GM19328 (cell line): ENCODE data around the gene C2orf69.

Experiments used
- ATAC-seq: cut with Tn5 transposase; IDR thresholded peaks from one replicate; pipeline ENCODE4 v1.9.1; 2021; ENCODE audit warnings: mild to moderate bottlenecking, moderate library complexity; ENCODE audit not compliant: unreplicated experiment

The C2orf69 gene

GRCh38 chr2:199966976-199967375 lies 55.9 kb downstream of the C2orf69 start:
- no peak for ATAC-seq

DNA sequence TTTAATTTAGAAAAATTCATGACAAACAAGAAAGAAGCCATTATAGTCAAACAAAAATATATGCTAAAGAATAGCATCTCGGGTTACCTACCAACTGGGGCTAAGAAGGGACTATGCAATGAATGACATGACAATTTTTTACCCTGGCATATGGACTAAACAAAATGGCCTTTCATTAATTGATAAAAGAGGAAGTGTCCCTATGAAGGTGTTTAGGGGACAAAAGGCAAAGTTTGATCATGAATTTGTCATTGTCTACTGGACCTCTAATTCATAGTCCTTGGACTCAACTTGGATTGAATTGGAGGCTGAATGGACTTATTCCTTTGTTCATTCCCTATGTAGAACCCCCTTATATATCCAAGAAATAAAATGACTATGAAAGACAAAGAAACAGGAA lies 57.0 kb downstream of the C2orf69 start:
- no peak for ATAC-seq

GRCh38 chr2:199972088-199972626 lies 61.1 kb downstream of the C2orf69 start:
- ATAC-seq, result no peak

DNA sequence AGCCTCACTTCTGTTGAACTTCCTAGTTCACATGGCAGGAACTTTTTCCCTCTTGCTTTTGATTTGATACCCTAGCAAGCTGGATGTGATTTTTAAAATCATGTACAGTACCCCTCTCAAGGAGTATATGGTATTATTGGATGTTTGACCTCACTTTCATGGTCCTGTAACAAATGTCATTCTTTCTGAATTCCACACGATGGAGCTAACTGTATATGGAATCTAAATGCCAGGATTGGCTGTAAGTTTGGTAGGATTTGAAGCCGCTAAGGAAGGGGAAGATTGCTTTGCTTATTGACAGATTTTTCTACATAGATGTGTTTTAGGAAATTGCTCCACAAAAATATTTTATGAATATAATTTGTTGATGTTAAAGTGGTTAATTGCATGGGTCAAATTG lies 62.6 kb downstream of the C2orf69 start:
- no peak for ATAC-seq

GRCh38 chr2:199975273-199975895 lies 64.3 kb downstream of the C2orf69 start:
- ATAC-seq, result no peak
